ENCODE results near the gene SRSF5.
"Not testable (repeated sequence)": the region's sequence is repeated elsewhere in the genome, so short reads cannot be mapped to it uniquely, and the experiment has no call there.

DNA sequence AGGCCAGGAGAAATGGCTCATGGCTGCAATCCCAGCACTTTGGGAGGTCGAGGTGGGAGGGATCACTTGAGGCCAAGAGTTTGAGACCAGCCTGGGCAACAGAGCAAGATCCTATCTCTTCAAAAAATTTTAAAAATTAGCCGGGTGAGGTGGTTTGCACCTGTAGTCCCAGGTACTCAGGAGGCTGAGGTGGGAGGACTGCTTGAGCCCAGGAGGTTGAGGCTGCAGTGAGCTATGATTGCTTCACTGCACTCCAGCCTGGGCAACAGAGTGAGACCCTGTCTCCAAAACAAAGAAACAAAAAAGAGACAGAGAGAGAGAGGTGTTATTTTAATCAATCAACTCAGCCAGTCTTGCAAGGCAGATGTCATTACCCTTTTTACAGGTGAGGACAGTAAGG, 48.3 kb upstream of the SRSF5 start:
- TF ChIP-seq ZNF138 (CRISPR knock-in tag; conservative IDR thresholded peaks at IDR 0.05); CREM (CRISPR knock-in tag; IDR thresholded peaks at IDR 0.05): not testable (repeated sequence)
